Islet precursor cell (in vitro differentiated cells): ENCODE results near the gene CEBPB.
A peak's percentile ranks its signal among the peaks of the same experiment; 100 is the strongest.
"Not testable (repeated sequence)": the region's sequence is repeated elsewhere in the genome, so short reads cannot be mapped to it uniquely, and the experiment has no call there.

Source experiments
- DNase-seq: peaks from one replicate; pipeline ENCODE4 v3.0.0-alpha.2; 2018

CEBPB gene

GRCh38 chr20:50193836-50194421 lies 3.3 kb downstream of the CEBPB start:
- peak; percentile 69 for DNase-seq

- DNase-seq, result no peak
Observed at GRCh38 chr20:50194422-50194830, 3.8 kb downstream of the CEBPB start.

- DNase-seq, result no peak
Observed at GRCh38 chr20:50194831-50195523, 4.3 kb downstream of the CEBPB start.

GRCh38 chr20:50195524-50196120 lies 5.0 kb downstream of the CEBPB start:
- no peak for DNase-seq

- no peak for DNase-seq
Observed at GRCh38 chr20:50196248-50196647, 5.6 kb downstream of the CEBPB start.

- no peak for DNase-seq
Observed at GRCh38 chr20:50196896-50197295, 6.3 kb downstream of the CEBPB start.

- DNase-seq, result no peak
Observed at GRCh38 chr20:50197463-50198179, 7.0 kb downstream of the CEBPB start.

- no peak for DNase-seq
Observed at GRCh38 chr20:50198180-50198666, 7.6 kb downstream of the CEBPB start.

GRCh38 chr20:50198716-50199115 lies 8.1 kb downstream of the CEBPB start:
- no peak for DNase-seq

- DNase-seq, result no peak
Observed at GRCh38 chr20:50199703-50200102, 9.1 kb downstream of the CEBPB start.

- peak; percentile 45 for DNase-seq
Observed at GRCh38 chr20:50200482-50201104, 10.0 kb downstream of the CEBPB start.

GRCh38 chr20:50201710-50202109 lies 11.1 kb downstream of the CEBPB start:
- not testable (repeated sequence) for DNase-seq

- no peak for DNase-seq
Observed at GRCh38 chr20:50202677-50203076, 12.0 kb downstream of the CEBPB start.

- peak; percentile 47 for DNase-seq
Observed at GRCh38 chr20:50203951-50204937, 13.6 kb downstream of the CEBPB start.

- no peak for DNase-seq
Observed at GRCh38 chr20:50207026-50207425, 16.4 kb downstream of the CEBPB start.

GRCh38 chr20:50208085-50208491 lies 17.5 kb downstream of the CEBPB start:
- no peak for DNase-seq

- not testable (repeated sequence) for DNase-seq
Observed at GRCh38 chr20:50208815-50209214, 18.2 kb downstream of the CEBPB start.

GRCh38 chr20:50210066-50210619 lies 19.5 kb downstream of the CEBPB start:
- no peak for DNase-seq

GRCh38 chr20:50211091-50211490 lies 20.5 kb downstream of the CEBPB start:
- no peak for DNase-seq

- DNase-seq, result no peak
Observed at GRCh38 chr20:50213531-50214106, 23.0 kb downstream of the CEBPB start.
